ENCODE measurements around the gene CLRN2.

- no peak for TF ChIP-seq EZH2 (IDR thresholded peaks at IDR 0.05; ENCODE audit: low read length, unreplicated experiment)
- no peak for TF ChIP-seq CTCF (conservative IDR thresholded peaks at IDR 0.05; ENCODE audit: low read depth, low read length)
- no peak for TF ChIP-seq EZH2phosphoT487 (IDR thresholded peaks at IDR 0.05; ENCODE audit: borderline replicate concordance, low read length)
Observed at GRCh38 chr4:17544205-17544604, 29.2 kb downstream of the CLRN2 start.
